Activated CD4-positive, CD25-positive, alpha-beta regulatory T cell treated with anti-CD3 and anti-CD28 coated beads, Interleukin-2, amount 50 U/mL, for 72 hours (primary cell): ENCODE results near the gene P2RX1.
"Not testable (repeated sequence)": the region's sequence is repeated elsewhere in the genome, so short reads cannot be mapped to it uniquely, and the experiment has no call there.

Source experiments
- DNase-seq: peaks from one replicate; pipeline ENCODE4 v3.0.0; 2021

P2RX1 gene

DNA sequence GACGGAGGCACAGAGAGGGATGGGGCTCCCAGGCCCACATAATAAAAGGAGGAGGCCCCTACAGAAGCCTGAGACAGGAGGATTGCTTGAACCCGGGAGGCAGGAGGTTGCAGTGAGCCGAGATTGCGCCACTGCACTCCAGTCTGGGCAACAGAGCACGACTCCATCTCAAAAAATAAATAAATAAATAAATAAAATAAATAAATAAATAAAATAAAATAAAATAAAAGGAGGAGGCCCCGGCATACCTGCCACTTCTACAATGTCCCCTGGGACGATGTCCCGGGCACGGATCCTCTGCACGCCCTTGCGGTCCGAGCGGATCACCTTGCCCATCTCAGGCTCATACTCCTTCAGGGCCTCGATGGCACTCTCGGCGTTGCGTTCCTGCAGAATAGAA lies 34.7 kb upstream of the P2RX1 start:
- DNase-seq: no peak

- no peak for DNase-seq
Observed at GRCh38 chr17:3950584-3950983, 34.3 kb upstream of the P2RX1 start.

- DNase-seq: no peak
Observed at GRCh38 chr17:3949418-3949817, 33.2 kb upstream of the P2RX1 start.

GRCh38 chr17:3948551-3948950 lies 32.3 kb upstream of the P2RX1 start:
- not testable (repeated sequence) for DNase-seq

DNA sequence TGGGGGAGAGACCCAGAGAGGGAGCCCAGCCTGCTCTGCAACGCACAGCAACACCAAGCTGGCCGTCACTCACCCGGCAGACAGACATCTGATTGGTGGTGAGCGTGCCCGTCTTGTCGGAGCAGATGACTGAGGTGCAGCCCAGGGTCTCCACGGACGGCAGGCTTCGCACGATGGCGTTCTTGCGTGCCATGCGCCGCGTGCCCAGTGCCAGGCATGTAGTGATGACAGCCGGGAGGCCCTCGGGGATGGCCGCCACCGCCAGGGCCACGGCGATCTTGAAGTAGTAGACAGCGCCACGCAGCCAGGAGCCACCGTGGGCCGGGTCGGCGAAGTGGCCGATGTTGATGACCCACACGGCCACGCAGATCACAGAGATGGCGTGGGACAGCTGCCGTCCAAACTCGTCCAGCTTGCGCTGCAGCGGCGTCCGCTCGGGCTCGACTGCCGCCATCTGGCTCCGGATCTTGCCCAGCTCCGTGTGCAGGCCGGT lies 31.1 kb upstream of the P2RX1 start:
- DNase-seq: no peak

- DNase-seq: no peak
Observed at GRCh38 chr17:3946711-3947235, 30.5 kb upstream of the P2RX1 start.

- peak; percentile 57 for DNase-seq
Observed at GRCh38 chr17:3944485-3945388, 28.5 kb upstream of the P2RX1 start.

GRCh38 chr17:3943240-3943891 lies 27.1 kb upstream of the P2RX1 start:
- no peak for DNase-seq

DNA sequence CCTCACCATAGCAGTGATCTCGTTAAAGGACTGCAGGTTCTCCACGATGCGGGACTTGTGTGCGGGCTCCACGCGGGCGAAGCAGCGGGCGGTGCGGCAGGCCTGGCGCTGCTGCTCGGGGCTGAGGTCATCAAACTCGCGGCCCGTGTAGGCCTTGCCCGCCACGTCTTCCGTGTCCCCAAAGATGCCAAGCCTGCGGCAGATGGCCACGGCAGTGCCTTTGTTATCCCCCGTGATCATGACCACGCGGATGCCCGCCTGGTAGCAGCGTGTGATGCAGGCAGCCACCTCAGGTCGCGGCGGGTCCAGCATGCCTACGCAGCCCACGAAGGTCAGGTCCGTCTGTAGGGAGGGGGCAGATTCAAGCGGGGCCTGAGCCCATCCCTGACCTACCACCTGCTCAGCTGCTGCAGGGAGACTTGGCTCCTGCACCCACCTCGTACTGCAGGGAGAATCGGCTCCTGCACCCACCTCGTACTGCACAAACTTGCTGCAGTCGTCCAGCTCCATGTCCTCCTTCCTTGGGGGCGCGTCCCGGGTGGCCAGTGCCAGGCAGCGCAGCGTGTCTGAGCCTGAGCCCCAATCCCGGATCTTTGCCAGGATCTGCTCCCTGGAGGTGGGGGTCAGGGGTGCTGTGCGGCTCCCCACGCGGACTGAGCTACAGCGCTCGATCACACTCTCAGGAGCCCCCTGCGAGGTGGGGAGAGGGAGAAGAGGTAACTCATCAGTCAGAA lies 24.9 kb upstream of the P2RX1 start:
- no peak for DNase-seq

DNA sequence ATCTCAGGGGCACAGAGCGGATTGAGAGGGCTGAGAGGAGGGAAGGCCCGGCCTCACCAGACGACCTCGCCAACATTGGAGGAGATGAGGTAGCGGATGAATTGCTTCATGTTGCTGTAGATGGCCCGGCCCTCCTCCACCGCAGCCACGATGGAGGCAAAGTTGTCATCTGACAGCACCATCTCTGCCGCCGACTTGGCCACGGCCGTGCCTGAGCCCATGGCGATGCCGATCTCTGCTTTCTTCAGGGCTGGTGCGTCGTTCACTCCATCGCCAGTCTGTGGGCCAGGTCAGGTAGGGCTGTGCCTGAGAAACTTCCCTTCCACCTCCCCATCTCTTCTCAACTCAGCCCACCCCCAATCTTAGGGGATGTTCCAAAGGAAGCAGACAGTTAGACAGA lies 21.1 kb upstream of the P2RX1 start:
- no peak for DNase-seq

DNA sequence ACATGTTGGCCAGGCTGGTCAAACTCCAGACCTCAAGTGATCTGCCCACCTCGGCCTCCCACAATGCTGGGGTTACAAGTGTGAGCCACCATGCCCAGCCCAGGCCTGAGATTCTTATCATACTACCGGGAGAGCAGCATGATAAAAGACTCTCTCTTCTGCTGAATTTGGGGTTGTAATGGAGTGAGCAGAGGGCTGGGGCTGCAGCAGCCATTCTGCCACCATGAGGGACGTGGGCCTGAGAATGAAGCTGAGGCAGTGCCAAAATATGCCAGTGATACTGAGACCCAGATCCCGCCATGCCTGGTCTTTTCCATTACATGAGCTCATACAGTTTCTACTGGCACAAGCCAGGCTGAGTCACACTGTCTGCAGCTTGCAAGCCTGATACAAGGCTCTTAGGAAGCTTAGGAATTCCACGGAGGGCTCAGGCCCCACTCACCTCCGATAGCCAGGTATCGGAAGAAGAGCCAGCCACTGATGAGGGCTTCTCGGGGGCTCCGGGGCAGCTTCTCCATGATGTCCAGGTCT lies 19.6 kb upstream of the P2RX1 start:
- DNase-seq: no peak

DNA sequence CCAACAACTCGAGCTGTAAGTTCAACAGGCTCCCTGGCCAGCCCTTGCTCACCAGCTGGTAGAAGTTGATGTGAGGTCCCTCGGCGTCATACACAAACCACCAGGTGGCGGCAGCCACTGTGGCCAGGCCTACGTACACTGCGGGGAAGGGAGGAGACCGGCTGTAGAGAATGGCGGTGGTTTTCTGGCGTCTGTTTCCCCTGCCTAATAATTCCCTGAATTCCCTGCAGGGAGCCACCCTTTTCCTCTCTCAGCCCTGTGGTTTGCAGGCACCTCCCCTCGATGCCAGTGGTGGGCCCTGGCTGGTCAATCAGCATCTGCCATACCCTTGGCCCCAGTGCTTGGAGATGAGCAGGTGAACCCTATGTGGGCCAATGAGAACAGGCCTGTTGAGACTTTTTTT lies 18.9 kb upstream of the P2RX1 start:
- DNase-seq: no peak

- no peak for DNase-seq
Observed at GRCh38 chr17:3929764-3930163, 13.5 kb upstream of the P2RX1 start.

DNA sequence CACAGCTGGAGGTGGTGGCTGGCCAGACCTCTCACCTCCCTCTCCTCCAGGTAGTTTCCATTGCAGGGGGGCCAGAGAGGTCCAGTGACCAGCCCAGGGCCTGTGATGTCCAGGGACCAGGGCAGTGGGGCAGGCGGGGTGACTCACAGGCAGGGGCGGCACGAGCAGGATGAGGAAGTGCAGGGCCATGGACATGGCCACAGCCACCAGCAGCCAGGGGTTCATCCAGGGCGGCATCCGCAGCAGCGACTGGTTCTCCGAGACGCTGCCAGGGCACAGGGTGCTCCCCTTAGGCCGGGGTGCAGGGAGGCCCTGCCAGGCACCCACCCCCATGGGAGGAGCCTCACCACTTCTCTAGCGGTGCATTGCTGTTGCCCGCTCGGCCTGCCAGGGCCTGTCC lies 12.9 kb upstream of the P2RX1 start:
- DNase-seq: no peak

DNA sequence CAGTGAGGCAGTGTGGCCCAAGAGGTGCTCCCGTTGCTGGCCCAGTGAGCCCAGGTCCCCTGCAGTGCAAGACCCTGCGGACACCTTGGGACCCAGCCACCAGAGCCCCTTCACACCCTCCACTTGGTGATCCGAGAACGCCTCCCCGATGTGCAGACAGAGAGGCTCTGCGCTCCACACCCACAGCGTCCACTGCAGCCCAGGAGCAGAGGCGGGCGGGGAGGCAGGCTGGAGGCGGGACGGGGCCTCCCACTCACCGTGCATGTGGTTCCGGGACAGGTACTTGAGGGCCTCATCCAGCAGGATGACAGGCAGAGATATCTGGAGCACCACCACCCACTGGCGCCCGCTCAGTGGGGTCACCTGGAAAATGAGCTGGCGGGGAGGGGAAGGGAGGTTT lies 12.1 kb upstream of the P2RX1 start:
- no peak for DNase-seq

DNA sequence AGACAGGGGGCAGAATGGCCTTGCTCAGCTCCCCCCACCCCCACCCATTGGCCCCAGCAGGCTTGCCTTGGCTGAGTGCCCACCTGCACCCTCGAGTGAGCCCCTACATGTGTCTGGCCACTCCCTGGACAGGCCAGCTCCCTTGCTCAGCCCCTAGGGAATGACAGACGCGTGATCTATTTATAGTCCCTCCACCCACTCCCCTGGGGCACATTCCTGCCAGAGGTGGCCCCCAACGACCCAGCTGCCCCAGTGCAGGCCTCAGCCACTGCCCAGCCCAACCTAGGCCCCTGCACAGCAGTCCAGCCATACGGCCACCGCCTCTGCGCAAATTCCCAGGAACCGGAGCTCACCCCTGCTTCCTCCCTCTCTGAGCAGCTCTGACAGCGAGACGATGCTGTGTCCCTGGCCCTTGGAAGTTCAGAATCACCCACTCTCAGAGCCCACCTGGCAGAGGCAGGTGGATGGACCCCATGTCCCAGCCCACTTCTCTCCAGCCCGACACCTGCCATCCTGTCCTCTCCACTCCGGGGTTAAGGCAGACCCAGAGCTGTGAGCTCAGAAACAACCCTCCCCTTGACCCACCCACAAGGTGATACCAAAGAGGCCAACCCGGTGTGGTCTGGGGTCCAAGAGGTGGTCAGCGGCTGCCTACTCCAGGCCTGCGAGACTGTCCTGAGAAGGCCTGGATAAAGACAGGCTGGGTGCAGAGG lies 11.5 kb upstream of the P2RX1 start:
- DNase-seq: no peak

DNA sequence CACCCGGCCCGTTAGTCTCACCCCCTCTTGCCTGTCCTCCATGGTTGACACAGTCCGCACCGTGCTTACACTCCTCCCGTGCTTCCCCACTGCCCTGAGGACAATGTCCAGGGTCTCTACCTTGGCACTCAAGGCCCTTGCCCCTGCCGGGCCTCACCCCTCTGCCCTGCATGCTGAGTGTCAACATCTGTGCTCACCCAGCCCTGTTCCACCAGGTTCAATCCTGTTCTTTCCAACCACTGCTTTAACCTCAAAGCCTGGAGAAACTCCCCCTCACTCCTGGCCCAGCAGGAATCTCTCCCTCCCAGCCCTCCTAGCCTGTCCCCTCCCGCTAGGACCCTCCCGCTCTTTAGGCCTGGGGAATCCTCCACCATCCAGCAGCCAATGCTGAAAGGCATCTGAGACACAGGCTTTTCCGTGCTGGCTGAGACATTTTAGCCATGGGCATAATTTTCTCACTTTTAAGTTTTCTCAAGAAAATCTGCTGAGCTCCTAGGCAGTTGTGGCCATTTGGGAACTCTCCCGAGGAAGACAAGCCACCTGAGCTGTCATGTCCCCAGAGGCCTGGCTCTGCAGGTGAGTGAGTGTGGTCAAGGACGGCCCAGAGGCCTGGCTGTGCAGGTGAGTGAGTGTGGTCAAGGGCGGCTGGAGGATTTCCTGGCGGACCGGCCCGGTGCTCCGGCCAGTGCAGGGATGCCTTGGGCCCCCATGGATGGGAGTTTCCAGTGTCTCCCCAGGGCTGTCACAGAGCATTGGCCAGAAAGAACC lies 10.8 kb upstream of the P2RX1 start:
- DNase-seq: no peak

GRCh38 chr17:3925684-3926485 lies 9.6 kb upstream of the P2RX1 start:
- DNase-seq: no peak

DNA sequence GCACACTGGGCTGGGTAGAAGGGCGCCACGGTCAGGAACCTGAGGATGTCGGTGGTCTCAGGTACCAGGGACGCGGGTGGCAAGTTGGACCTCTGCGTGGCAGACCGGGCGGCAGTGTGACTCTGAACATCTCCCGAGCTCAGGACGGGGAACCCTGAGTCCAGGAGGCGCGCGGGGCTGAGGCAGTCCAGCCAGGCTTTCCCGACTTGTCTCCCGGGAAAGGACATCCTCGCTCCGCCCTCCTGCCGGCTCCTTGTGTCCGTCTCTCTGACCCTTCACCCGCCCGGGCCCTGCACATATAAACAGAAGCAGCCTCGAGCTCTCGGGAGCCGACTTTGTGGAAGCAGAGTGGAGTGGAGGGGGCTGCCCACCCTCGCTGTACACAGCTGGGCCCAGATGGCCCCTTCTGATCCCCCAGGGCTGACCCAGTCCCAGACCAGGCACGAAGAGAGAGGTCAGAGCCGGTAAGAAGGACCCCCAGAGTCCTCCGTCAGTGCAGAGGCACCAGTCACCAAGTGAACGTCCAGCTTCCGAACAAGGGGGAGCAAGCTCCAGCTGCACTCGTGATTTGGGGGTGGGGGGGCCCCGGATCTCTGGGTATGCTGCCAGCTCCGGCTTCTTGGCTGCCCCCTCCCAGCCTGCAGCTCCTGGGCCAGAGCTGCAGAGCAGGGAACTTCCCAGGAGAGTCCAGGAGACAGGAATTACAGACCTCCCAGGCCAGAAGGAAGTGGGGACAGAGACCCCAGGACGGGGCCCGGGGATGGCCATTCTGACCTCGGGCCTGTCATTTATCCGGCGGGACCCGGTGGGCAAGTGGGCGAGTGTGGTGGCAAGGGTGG lies 8.5 kb upstream of the P2RX1 start:
- DNase-seq: no peak
